Activated T-cell treated with anti-CD3 and anti-CD28 coated beads, Interleukin-2, amount 50 U/mL, for 24 hours (primary cell): ENCODE measurements around the gene FRZB.

ENCODE experiments used
- DNase-seq: peaks from one replicate; pipeline ENCODE4 v3.0.0-alpha.2; 2020
- H3K27ac Mint-ChIP-seq: 2 replicates; pipeline ENCODE4 v1.8.0; 2020; ENCODE audit warnings: mild to moderate bottlenecking, mixed read lengths
- H3K27me3 Mint-ChIP-seq: 2 replicates; pipeline ENCODE4 v1.8.0; 2020; ENCODE audit warnings: mixed read lengths
- H3K36me3 Mint-ChIP-seq: 2 replicates; pipeline ENCODE4 v1.8.0; 2020; ENCODE audit warnings: low read depth, mixed read lengths
- H3K4me1 Mint-ChIP-seq: 2 replicates; pipeline ENCODE4 v1.8.0; 2020; ENCODE audit warnings: low read depth, mixed read lengths
- H3K4me3 Mint-ChIP-seq: 2 replicates; pipeline ENCODE4 v1.8.0; 2020; ENCODE audit warnings: mild to moderate bottlenecking, moderate library complexity, mixed read lengths
- H3K9me3 Mint-ChIP-seq: 2 replicates; pipeline ENCODE4 v1.8.0; 2020; ENCODE audit warnings: mixed read lengths

FRZB gene

GRCh38 chr2:182834293-182834692, 32.1 kb downstream of the FRZB start:
- no peak for DNase-seq
- Mint-ChIP-seq H3K27ac (no peak overlapping the region), H3K27me3 (peaks cover 48% of the 10 kb centered on the region), H3K4me3 (no peak overlapping the region), H3K36me3 (no peaks in the 10 kb centered on the region), H3K4me1 (no peaks in the 10 kb centered on the region), H3K9me3 (no peaks in the 10 kb centered on the region)

GRCh38 chr2:182833084-182833854, 33.2 kb downstream of the FRZB start:
- no peak for DNase-seq
- H3K4me1 Mint-ChIP-seq, result no peaks in the 10 kb centered on the region
- no peak overlapping the region for H3K4me3 Mint-ChIP-seq
- no peaks in the 10 kb centered on the region for H3K9me3 Mint-ChIP-seq
- H3K27ac Mint-ChIP-seq, result no peak overlapping the region
- peaks cover 42% of the 10 kb centered on the region for H3K27me3 Mint-ChIP-seq
- H3K36me3 Mint-ChIP-seq, result no peaks in the 10 kb centered on the region

DNA sequence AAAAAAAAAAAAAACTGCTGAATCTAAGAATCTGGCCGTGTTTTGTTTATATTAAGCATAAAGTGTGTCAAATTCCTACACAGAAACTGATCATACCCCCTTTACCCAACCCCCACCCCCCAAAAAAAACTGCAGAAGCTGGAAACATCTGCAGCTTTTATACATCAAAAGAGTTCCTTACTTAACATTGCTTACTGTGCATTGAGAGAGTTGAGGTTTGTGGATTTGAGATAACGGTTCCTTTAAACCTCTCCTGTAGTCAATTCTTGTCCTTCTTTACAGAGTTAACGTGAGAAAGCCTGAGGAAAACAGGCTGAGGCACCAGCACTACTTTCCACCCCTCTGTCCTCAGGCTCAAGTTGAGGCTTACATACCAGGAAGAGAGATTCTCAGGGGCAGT, 34.5 kb downstream of the FRZB start:
- DNase-seq, result no peak
- Mint-ChIP-seq H3K4me3 (no peak overlapping the region), H3K4me1 (no peaks in the 10 kb centered on the region), H3K9me3 (no peaks in the 10 kb centered on the region), H3K27ac (no peak overlapping the region), H3K36me3 (no peaks in the 10 kb centered on the region), H3K27me3 (peaks cover 32% of the 10 kb centered on the region)

GRCh38 chr2:182831101-182831500, 35.3 kb downstream of the FRZB start:
- H3K36me3 Mint-ChIP-seq, result no peaks in the 10 kb centered on the region
- no peak overlapping the region for H3K4me3 Mint-ChIP-seq
- H3K27ac Mint-ChIP-seq, result no peak overlapping the region
- no peak for DNase-seq
- H3K4me1 Mint-ChIP-seq, result no peaks in the 10 kb centered on the region
- H3K27me3 Mint-ChIP-seq, result peaks cover 32% of the 10 kb centered on the region
- no peaks in the 10 kb centered on the region for H3K9me3 Mint-ChIP-seq

GRCh38 chr2:182827182-182827879, 39.1 kb downstream of the FRZB start:
- H3K4me3 Mint-ChIP-seq, result no peak overlapping the region
- H3K27ac Mint-ChIP-seq, result no peak overlapping the region
- DNase-seq, result no peak
- no peaks in the 10 kb centered on the region for H3K4me1 Mint-ChIP-seq
- H3K36me3 Mint-ChIP-seq, result no peaks in the 10 kb centered on the region
- no peaks in the 10 kb centered on the region for H3K9me3 Mint-ChIP-seq
- peaks cover 21% of the 10 kb centered on the region for H3K27me3 Mint-ChIP-seq

DNA sequence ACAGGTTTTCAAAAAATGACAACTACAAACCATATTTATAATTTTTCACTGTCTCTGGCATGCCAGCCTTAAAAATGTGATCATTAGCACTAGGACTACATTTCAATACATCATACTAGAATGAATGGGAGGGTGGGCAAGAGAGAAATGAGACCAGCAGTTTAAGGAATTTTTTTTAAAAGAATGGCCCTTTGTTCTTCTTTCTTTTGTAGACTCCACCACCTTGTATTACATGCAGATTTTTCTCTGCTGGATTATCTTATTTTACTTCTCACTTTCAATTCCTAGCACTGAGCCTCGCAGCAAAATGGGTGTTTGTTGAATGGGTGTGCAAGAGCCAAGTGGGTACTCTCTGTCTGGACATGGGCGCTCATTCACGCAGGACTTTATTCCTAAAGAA, 39.9 kb downstream of the FRZB start:
- Mint-ChIP-seq H3K36me3 (no peaks in the 10 kb centered on the region), H3K4me3 (no peak overlapping the region), H3K4me1 (no peaks in the 10 kb centered on the region), H3K27ac (no peak overlapping the region), H3K9me3 (no peaks in the 10 kb centered on the region), H3K27me3 (peaks cover 17% of the 10 kb centered on the region)
- DNase-seq, result no peak

DNA sequence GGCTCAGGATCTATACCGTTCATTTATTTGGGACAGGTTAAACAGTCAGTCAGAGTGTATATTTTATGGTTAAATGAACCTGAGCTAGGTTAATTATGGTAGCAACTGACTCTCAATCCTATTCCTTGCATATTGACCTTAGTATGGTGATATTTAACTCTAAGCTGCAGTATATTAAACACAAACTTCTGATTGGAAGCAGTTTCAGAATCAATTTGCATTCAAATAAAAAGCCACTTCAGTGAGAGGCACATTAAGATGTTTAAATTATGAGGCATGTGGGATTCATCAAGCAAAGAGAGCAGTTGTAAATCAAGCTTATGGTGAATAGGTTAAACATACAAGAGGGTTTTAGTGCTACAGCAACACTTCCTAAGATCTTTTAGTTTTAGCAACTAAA, 40.4 kb downstream of the FRZB start:
- H3K4me1 Mint-ChIP-seq, result no peaks in the 10 kb centered on the region
- H3K27me3 Mint-ChIP-seq, result peaks cover 19% of the 10 kb centered on the region
- no peak overlapping the region for H3K4me3 Mint-ChIP-seq
- no peak overlapping the region for H3K27ac Mint-ChIP-seq
- no peaks in the 10 kb centered on the region for H3K9me3 Mint-ChIP-seq
- no peaks in the 10 kb centered on the region for H3K36me3 Mint-ChIP-seq
- no peak for DNase-seq

GRCh38 chr2:182824767-182825158, 41.7 kb downstream of the FRZB start:
- H3K27me3 Mint-ChIP-seq, result peaks cover 17% of the 10 kb centered on the region
- H3K4me1 Mint-ChIP-seq, result no peaks in the 10 kb centered on the region
- no peak overlapping the region for H3K4me3 Mint-ChIP-seq
- H3K27ac Mint-ChIP-seq, result no peak overlapping the region
- no peaks in the 10 kb centered on the region for H3K9me3 Mint-ChIP-seq
- no peaks in the 10 kb centered on the region for H3K36me3 Mint-ChIP-seq
- no peak for DNase-seq

GRCh38 chr2:182824056-182824766, 42.2 kb downstream of the FRZB start:
- Mint-ChIP-seq H3K36me3 (no peaks in the 10 kb centered on the region), H3K9me3 (no peaks in the 10 kb centered on the region), H3K4me3 (no peak overlapping the region), H3K4me1 (no peaks in the 10 kb centered on the region), H3K27ac (no peak overlapping the region), H3K27me3 (peaks cover 15% of the 10 kb centered on the region)
- no peak for DNase-seq

GRCh38 chr2:182822733-182823132, 43.7 kb downstream of the FRZB start:
- H3K27me3 Mint-ChIP-seq, result peaks cover 15% of the 10 kb centered on the region
- no peaks in the 10 kb centered on the region for H3K4me1 Mint-ChIP-seq
- H3K9me3 Mint-ChIP-seq, result no peaks in the 10 kb centered on the region
- no peaks in the 10 kb centered on the region for H3K36me3 Mint-ChIP-seq
- no peak overlapping the region for H3K27ac Mint-ChIP-seq
- no peak overlapping the region for H3K4me3 Mint-ChIP-seq
- no peak for DNase-seq

DNA sequence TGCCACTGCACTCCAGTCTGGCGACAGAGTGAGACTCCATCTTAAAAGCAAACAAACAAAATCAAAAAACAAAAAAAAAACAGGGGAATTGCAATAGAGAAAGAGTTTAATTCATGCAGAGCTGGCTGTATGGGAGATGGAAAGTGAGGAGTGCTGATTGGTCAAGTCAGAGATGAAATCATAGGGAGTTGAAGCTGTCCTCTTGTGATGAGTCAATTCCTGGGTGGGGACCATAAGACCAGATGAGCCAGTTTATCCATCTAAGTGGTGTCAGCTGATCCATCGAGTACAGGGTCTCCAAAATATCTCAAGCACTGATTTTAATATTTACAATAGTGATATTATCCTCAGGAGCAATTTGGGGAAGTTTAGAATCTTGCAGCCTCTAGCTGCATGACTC, 45.3 kb downstream of the FRZB start:
- H3K9me3 Mint-ChIP-seq, result no peaks in the 10 kb centered on the region
- H3K36me3 Mint-ChIP-seq, result no peaks in the 10 kb centered on the region
- DNase-seq, result no peak
- no peak overlapping the region for H3K4me3 Mint-ChIP-seq
- H3K27ac Mint-ChIP-seq, result no peak overlapping the region
- H3K4me1 Mint-ChIP-seq, result no peaks in the 10 kb centered on the region
- peaks cover 13% of the 10 kb centered on the region for H3K27me3 Mint-ChIP-seq

GRCh38 chr2:182819412-182819811, 47.0 kb downstream of the FRZB start:
- no peak for DNase-seq
- no peak overlapping the region for H3K27ac Mint-ChIP-seq
- no peaks in the 10 kb centered on the region for H3K36me3 Mint-ChIP-seq
- peaks cover 20% of the 10 kb centered on the region for H3K27me3 Mint-ChIP-seq
- H3K4me1 Mint-ChIP-seq, result no peaks in the 10 kb centered on the region
- H3K9me3 Mint-ChIP-seq, result no peaks in the 10 kb centered on the region
- no peak overlapping the region for H3K4me3 Mint-ChIP-seq

GRCh38 chr2:182818925-182819324, 47.5 kb downstream of the FRZB start:
- H3K9me3 Mint-ChIP-seq, result no peaks in the 10 kb centered on the region
- no peak overlapping the region for H3K4me3 Mint-ChIP-seq
- H3K27ac Mint-ChIP-seq, result no peak overlapping the region
- H3K36me3 Mint-ChIP-seq, result no peaks in the 10 kb centered on the region
- DNase-seq, result no peak
- H3K4me1 Mint-ChIP-seq, result no peaks in the 10 kb centered on the region
- peaks cover 24% of the 10 kb centered on the region for H3K27me3 Mint-ChIP-seq

DNA sequence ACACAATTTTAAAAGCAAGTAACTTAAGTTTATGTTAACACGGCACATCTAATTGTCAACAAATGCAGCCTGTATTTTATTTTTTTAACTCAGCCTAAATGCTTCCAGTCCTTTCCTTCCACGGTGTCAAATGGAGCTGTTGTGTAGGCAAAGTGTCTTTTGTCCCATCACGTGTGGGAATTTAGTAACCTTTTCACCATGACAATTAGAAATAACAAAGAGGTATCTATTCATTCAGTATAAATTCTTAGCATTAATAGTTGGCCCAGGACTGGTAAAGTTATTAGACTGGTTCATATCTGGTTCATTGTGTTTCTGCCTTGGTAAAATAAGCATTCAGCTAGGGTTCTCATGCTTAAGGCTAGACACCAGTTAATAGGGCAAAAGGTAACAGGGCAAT, 47.9 kb downstream of the FRZB start:
- no peak overlapping the region for H3K4me3 Mint-ChIP-seq
- no peaks in the 10 kb centered on the region for H3K36me3 Mint-ChIP-seq
- H3K27me3 Mint-ChIP-seq, result peaks cover 20% of the 10 kb centered on the region
- H3K9me3 Mint-ChIP-seq, result no peaks in the 10 kb centered on the region
- no peak for DNase-seq
- H3K27ac Mint-ChIP-seq, result no peak overlapping the region
- H3K4me1 Mint-ChIP-seq, result no peaks in the 10 kb centered on the region

DNA sequence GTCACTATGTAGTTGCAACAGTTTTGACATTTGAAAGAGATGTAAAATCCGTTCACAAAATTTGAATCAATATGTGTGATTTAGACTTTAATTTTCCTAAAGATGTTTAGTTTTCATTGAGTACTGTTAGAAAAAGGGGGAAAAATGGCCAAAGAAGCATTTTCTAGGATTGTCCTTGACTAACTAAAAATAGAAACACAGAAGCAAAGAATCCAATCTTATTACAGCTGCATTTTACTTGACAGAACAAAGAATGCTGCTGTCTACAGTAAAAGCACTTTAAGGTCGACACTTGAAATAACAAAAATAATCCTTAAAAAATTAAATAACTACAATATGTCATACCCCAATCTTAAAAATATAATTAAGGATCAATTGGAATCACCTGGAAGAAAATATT, 48.9 kb downstream of the FRZB start:
- Mint-ChIP-seq H3K36me3 (no peaks in the 10 kb centered on the region), H3K27ac (no peak overlapping the region), H3K9me3 (no peaks in the 10 kb centered on the region), H3K27me3 (peaks cover 20% of the 10 kb centered on the region), H3K4me1 (no peaks in the 10 kb centered on the region), H3K4me3 (no peak overlapping the region)
- no peak for DNase-seq
